ENCODE measurements around the gene KLF2. TPM values are rescaled to one million over a fixed set of nuclear protein-coding genes. Genes with fewer than 3 reads are reported as not detected.

Gene KLF2
- total RNA-seq, 2 donors from 2014 or later, result 28.2 to 29.4 TPM

GRCh38 chr19:16370641-16371391 is 46.2 kb downstream of the KLF2 start:
- no peak for ATAC-seq
- DNase-seq, result no peak
- intact Hi-C loops (cut with DNase I, micrococcal nuclease), result no loop called here

GRCh38 chr19:16371540-16371986 is 46.9 kb downstream of the KLF2 start:
- ATAC-seq, result peak; percentile 97
- peak; percentile 87 for DNase-seq
- intact Hi-C loops (cut with DNase I, micrococcal nuclease), result no loop called here

GRCh38 chr19:16372065-16372915 is 47.7 kb downstream of the KLF2 start:
- intact Hi-C loops (cut with DNase I, micrococcal nuclease), result no loop called here
- DNase-seq (no peak), ATAC-seq (peak; percentile 17)

GRCh38 chr19:16373079-16373478 is 48.5 kb downstream of the KLF2 start:
- intact Hi-C loops (cut with DNase I, micrococcal nuclease), result no loop called here
- ATAC-seq, result no peak

GRCh38 chr19:16373532-16373931 is 48.9 kb downstream of the KLF2 start:
- intact Hi-C loops (cut with DNase I, micrococcal nuclease), result no loop called here
- no peak for DNase-seq
- ATAC-seq, result no peak

More at GRCh38 chr19:16373079-16373478, 48.5 kb downstream of the KLF2 start:
- DNase-seq, result no peak

- ATAC-seq (no peak), DNase-seq (no peak)
- intact Hi-C loops (cut with DNase I, micrococcal nuclease), result no loop called here
Measured at GRCh38 chr19:16373989-16374388, 49.4 kb downstream of the KLF2 start.

GRCh38 chr19:16374436-16374835 is 49.8 kb downstream of the KLF2 start:
- intact Hi-C loops (cut with DNase I, micrococcal nuclease), result no loop called here
- ATAC-seq, result no peak

GRCh38 chr19:16375157-16375935 is 50.7 kb downstream of the KLF2 start:
- intact Hi-C loops (cut with DNase I, micrococcal nuclease), result no loop called here
- DNase-seq (no peak), ATAC-seq (no peak)

More at GRCh38 chr19:16374436-16374835, 49.8 kb downstream of the KLF2 start:
- DNase-seq, result no peak

- intact Hi-C loops (cut with DNase I, micrococcal nuclease), result no loop called here
- no peak for ATAC-seq
- no peak for DNase-seq
Measured at GRCh38 chr19:16375936-16376185, 51.2 kb downstream of the KLF2 start.

GRCh38 chr19:16376241-16376640 is 51.6 kb downstream of the KLF2 start:
- intact Hi-C loops (cut with DNase I, micrococcal nuclease), result no loop called here
- ATAC-seq (no peak), DNase-seq (no peak)

GRCh38 chr19:16376649-16377048 is 52.0 kb downstream of the KLF2 start:
- no peak for DNase-seq
- intact Hi-C loops (cut with DNase I, micrococcal nuclease), result no loop called here
- peak; percentile 37 for ATAC-seq

GRCh38 chr19:16377521-16377920 is 52.9 kb downstream of the KLF2 start:
- no peak for DNase-seq
- ATAC-seq, result no peak
- intact Hi-C loops (cut with DNase I, micrococcal nuclease), result no loop called here

Other genes with a start within 250 kb of the KLF2 start
- gene TPM4, start 248.3 kb upstream of the KLF2 start, total RNA-seq, result 100 to 1,000 TPM; 280 to 300 TPM
- 100 to 1,000 TPM; 143 to 172 TPM for gene RAB8A, start 212.9 kb upstream of the KLF2 start, total RNA-seq
- gene HSH2D, start 181.1 kb upstream of the KLF2 start, total RNA-seq, result 10 to 100 TPM; 18.8 to 24.3 TPM
- gene CIB3, start 151.3 kb upstream of the KLF2 start, total RNA-seq, result not detected
- gene FAM32A, start 139.4 kb upstream of the KLF2 start, total RNA-seq, result 10 to 100 TPM; 78.8 to 90.5 TPM
- gene AP1M1, start 126.9 kb upstream of the KLF2 start, total RNA-seq, result 10 to 100 TPM; 22.2 to 26.5 TPM
- 10 to 100 TPM; 33.4 to 41.1 TPM for gene EPS15L1, start 147.1 kb downstream of the KLF2 start, total RNA-seq
- gene CALR3, start 171.3 kb downstream of the KLF2 start, total RNA-seq, result not detected
- gene C19orf44, start 171.6 kb downstream of the KLF2 start, total RNA-seq, result 1 to 10 TPM; 1.4 to 2.4 TPM
- 10 to 100 TPM; 32.1 to 41.5 TPM for gene CHERP, start 217.6 kb downstream of the KLF2 start, total RNA-seq
- gene SLC35E1, start 247.6 kb downstream of the KLF2 start, total RNA-seq, result 10 to 100 TPM; 35.8 to 37.7 TPM